GM10248 (cell line): ENCODE results near the gene KCNN1.

Experiments used
- CTCF ChIA-PET: fragments of 300-600 bp; sonication (Branson Sonifier 250); formaldehyde crosslinking; extraction: SDS; loops from one replicate; lab custom pipeline; 2021; ENCODE audit warnings: antibody characterized with exemption; lab: Yijun Ruan, JAX
- POLR2A ChIA-PET: fragments of 350-650 bp; sonication (Branson Sonifier 250); formaldehyde crosslinking; extraction: SDS; loops from one replicate; lab custom pipeline; 2020; ENCODE audit warnings: antibody characterized with exemption; lab: Yijun Ruan, JAX
- DNase-seq: peaks from one replicate; pipeline ENCODE4 v3.0.0; 2012; ENCODE audit errors: extremely low spot score
- TF ChIP-seq, protein P1 (sequence below): IDR thresholded peaks from 2 replicates; pipeline ENCODE4 v1.5.1; 2012; ENCODE audit warnings: mild to moderate bottlenecking, low read depth; ENCODE audit errors: extremely low read depth, missing control alignments, control extremely low read depth

Gene KCNN1

DNA sequence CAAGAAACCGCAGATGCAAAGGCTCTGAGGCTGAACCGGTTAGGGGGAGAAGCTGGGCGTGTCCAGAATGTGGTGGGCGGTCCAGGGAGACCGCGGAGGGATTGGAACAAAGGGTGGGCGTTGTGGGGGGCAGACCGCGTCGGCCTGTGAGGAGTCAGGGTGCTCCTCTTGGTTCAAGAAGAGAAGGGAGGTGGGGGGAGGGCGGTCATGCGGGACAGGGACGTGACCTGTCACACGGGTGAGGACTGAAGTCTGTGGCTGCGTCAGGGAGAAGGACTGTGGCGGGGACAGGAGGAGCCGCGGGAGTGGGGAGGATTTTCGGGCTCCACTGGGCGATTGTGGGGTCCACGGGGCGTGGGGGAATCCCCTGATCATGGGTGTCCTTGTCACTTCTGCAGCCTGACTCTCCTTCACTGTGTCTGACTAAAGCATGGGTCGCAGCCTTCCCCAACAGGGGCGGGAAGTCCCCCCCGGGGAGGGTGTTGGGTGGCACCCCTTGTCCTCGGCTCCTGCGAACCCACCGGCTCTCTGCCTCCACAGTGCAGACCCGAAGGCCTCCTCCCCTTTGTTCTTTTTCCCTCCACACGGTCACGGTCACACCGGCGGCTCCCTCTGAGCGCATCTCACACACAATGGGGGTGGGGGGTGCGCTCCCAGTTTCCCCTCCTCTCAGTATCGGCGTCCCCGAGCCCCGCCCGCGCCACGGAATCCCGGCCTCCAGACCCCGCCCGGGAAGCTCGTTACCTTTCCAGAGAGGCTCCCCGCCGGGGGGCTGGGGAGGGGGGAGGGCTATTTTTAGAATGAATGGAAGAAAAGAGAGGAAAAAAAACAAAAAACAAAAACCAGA is 16.4 kb upstream of the KCNN1 start:
- TF ChIP-seq, protein P1, sequence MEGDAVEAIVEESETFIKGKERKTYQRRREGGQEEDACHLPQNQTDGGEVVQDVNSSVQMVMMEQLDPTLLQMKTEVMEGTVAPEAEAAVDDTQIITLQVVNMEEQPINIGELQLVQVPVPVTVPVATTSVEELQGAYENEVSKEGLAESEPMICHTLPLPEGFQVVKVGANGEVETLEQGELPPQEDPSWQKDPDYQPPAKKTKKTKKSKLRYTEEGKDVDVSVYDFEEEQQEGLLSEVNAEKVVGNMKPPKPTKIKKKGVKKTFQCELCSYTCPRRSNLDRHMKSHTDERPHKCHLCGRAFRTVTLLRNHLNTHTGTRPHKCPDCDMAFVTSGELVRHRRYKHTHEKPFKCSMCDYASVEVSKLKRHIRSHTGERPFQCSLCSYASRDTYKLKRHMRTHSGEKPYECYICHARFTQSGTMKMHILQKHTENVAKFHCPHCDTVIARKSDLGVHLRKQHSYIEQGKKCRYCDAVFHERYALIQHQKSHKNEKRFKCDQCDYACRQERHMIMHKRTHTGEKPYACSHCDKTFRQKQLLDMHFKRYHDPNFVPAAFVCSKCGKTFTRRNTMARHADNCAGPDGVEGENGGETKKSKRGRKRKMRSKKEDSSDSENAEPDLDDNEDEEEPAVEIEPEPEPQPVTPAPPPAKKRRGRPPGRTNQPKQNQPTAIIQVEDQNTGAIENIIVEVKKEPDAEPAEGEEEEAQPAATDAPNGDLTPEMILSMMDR: no peak
- POLR2A ChIA-PET: interaction anchor here (0.5 to 1.1 kb wide), 3 partner anchors 13 to 327 kb away, joined by 4 to 5 read pairs (median 4); no protein-coding TSS in a partner anchor
- no peak for DNase-seq
- CTCF ChIA-PET: interaction anchor here (0.7 to 2.6 kb wide), 7 partner anchors 12 to 301 kb away, joined by 3 to 11 read pairs (median 3); partner anchors contain the start of genes CCDC124 and RPL18A

GRCh38 chr19:17951157-17951989 is 15.5 kb upstream of the KCNN1 start:
- ChIA-PET CTCF (interaction anchor here (1.2 to 2.6 kb wide), 5 partner anchors 13 to 301 kb away, joined by 3 to 11 read pairs (median 5); partner anchors contain the start of gene CCDC124), POLR2A (no interaction called here)
- TF ChIP-seq, protein P1: no peak
- no peak for DNase-seq

DNA sequence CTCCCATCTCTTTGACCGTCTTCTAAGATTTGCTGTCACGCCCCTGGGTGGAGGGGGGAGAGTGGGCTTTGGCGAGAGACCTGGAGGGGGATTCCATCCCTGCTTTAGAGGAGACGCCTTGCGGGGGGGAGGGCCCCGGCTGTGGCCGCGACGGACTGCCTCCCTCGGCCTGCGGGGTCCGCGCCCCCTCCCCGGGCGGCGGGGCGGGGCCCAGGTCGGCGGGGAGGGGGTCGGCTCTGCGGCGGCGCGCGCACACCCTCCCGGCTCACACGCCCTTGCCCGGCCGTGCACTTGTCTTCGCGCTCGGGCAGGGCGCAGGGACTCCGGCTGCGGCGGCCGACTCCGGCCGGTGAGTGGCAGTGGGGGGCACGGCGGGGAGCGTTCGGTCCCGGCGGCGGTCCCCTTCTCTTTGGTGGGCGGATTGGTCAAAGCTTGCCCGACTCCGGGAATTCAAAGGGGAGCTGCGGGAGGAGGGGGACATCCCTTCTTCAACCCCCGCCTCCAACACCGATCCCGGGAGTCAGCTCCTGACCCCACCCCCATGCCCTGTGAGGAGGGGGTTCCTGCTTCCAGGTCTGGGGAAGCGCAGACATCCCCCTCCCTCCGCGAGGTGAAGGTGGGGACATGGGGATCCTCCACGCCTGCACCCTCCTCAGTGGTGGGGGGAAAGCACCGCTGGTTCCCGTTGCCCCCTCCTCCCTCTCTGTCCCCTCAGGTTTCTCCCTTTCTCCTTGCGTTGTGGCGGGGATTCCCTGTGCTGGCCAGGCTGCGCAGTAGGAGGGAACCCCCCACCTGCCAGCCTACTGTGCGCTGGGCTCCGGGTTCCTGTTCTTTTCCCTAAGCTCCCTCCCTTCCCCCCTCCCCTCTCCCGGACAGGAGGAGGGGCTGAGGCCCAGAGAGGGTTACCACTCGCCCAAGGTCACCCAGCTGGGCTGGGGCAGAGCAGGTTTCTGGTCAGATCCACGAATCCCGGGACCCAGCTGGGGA is 14.6 kb upstream of the KCNN1 start:
- POLR2A ChIA-PET: interaction anchor here (0.9 kb wide), 1 partner anchor 16 kb away, joined by 3 read pairs; no protein-coding TSS in a partner anchor
- CTCF ChIA-PET: interaction anchor here (0.9 to 4.9 kb wide), 7 partner anchors 7 to 93 kb away, joined by 3 to 35 read pairs (median 6); partner anchors contain the start of genes CCDC124 and RPL18A
- TF ChIP-seq, protein P1: no peak
- DNase-seq: no peak

- DNase-seq: no peak
- ChIA-PET CTCF (interaction anchor here (0.9 to 4.9 kb wide), 6 partner anchors 8 to 94 kb away, joined by 3 to 35 read pairs (median 6); partner anchors contain the start of genes ARRDC2, CCDC124 and RPL18A), POLR2A (interaction anchor here (0.9 kb wide), 1 partner anchor 15 kb away, joined by 3 read pairs; no protein-coding TSS in a partner anchor)
- TF ChIP-seq, protein P1: no peak
Measured at GRCh38 chr19:17953316-17953801, 13.5 kb upstream of the KCNN1 start.

DNA sequence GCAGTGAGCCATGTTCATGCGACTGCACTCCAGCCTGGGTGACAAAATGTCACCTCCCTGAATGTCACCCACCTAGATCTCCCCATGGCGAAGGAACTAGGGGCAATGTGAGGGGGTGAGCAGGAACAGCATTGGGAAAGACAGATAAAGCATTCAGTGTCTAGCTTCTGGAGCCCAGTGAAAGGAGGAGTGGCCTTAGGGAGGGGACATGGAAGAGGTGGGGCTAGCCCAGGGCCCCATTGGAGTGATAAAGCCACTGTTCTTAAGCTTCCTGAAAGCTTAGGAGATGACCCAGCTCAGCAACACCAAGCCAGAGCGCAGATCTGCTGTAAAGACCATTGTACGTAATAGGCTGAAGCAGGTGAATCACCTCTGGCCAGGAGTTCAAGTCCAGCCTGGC is 13.0 kb upstream of the KCNN1 start:
- ChIA-PET POLR2A (no interaction called here), CTCF (interaction anchor here (0.9 to 4.9 kb wide), 7 partner anchors 9 to 94 kb away, joined by 4 to 35 read pairs (median 6); partner anchors contain the start of genes ARRDC2, CCDC124 and RPL18A)
- TF ChIP-seq, protein P1: no peak
- DNase-seq: no peak
